Endothelial cell of umbilical vein (primary cell): ENCODE measurements around the gene ZMIZ1. TPM values are rescaled to one million over a fixed set of nuclear protein-coding genes. Genes with fewer than 3 reads are reported as not detected.

Experiments used
- BruUV-seq: library from RNA; stranded (reverse); fragments of 400-500 nt; replicated peaks from 2 replicates; lab custom pipeline; 2021; lab: Mats Ljungman, UMichigan
- CTCF ChIA-PET: fragments of 300-600, 350-600 bp; sonication (Branson Sonifier 250); formaldehyde crosslinking; loops from one replicate; lab custom pipeline; 2021; ENCODE audit warnings: antibody characterized with exemption, inconsistent platforms; lab: Charles Lee
- POLR2A ChIA-PET: fragments of 300-600, 350-600 bp; sonication (Branson Sonifier 250); formaldehyde crosslinking; loops from one replicate; lab custom pipeline; 2021; ENCODE audit warnings: antibody characterized with exemption, inconsistent platforms; lab: Charles Lee
- DNase-seq: peaks from one replicate; pipeline ENCODE4 v3.0.0-alpha.2; 2011; ENCODE audit warnings: low read depth, low spot score
- FAIRE-seq: peaks from 2 replicates; lab custom pipeline; 2011; peaks lifted over from hg19 to GRCh38; lab: Jason Lieb, UNC
- H2AFZ ChIP-seq: 2 replicates; pipeline ENCODE4 v1.6.0; 2012; ENCODE audit warnings: low read depth, low read length, control low read depth, inconsistent platforms
- H3K27ac ChIP-seq: 2 replicates; pipeline ENCODE4 v1.5.1; 2011; ENCODE audit warnings: low read depth, mild to moderate bottlenecking, control low read depth, low read length, moderate library complexity; ENCODE audit not compliant: insufficient read depth
- H3K27me3 ChIP-seq, 2 experiments: 2 replicates each; pipeline versions ENCODE4 v1.6.0 to v1.6.1; 2011; ENCODE audit warnings: low read length in 2 of 2, mixed read lengths in 1 of 2; ENCODE audit not compliant: control insufficient read depth in 2 of 2, insufficient read depth in 2 of 2
- H3K36me3 ChIP-seq, 2 experiments: 2 replicates in 1 of 2; 3 replicates in 1 of 2; pipeline ENCODE4 v1.5.1; 2011; ENCODE audit warnings: low read length in 2 of 2, mild to moderate bottlenecking in 1 of 2, moderate library complexity in 1 of 2; ENCODE audit not compliant: control insufficient read depth in 2 of 2, insufficient read depth in 2 of 2; ENCODE audit errors: extremely low read depth in 1 of 2
- H3K4me1 ChIP-seq: 3 replicates; pipeline ENCODE4 v1.5.1; 2011; ENCODE audit warnings: mild to moderate bottlenecking, low read length; ENCODE audit not compliant: control insufficient read depth, insufficient read depth; ENCODE audit errors: extremely low read depth
- H3K4me2 ChIP-seq: 2 replicates; pipeline ENCODE4 v1.6.1; 2011; ENCODE audit warnings: low read length, control low read depth, mixed read lengths; ENCODE audit not compliant: insufficient read depth
- H3K4me3 ChIP-seq, 3 experiments: fragments of 200-600 bp in 1 of 3; sonication (generic), shearing (Covaris generic) in 1 of 3; replicated peaks in 1 of 3; 2 replicates each; pipeline ENCODE4 v1.5.1; 2011 to 2016; ENCODE audit warnings: control low read depth in 3 of 3, low read length in 3 of 3, mild to moderate bottlenecking in 2 of 3, inconsistent platforms in 1 of 3, low read depth in 1 of 3, moderate library complexity in 1 of 3; ENCODE audit not compliant: insufficient read depth in 1 of 3
- H3K79me2 ChIP-seq: 2 replicates; pipeline ENCODE4 v1.6.0; 2012; ENCODE audit warnings: low read length, inconsistent platforms; ENCODE audit not compliant: control insufficient read depth, insufficient read depth
- H3K9ac ChIP-seq: replicated peaks from 2 replicates; pipeline ENCODE3; 2011; ENCODE audit warnings: low read length, control low read depth; ENCODE audit not compliant: insufficient read depth; ENCODE audit errors: extremely low read depth
- H3K9me1 ChIP-seq: replicated peaks from 3 replicates; pipeline ENCODE4 v1.6.0; 2011; ENCODE audit warnings: mild to moderate bottlenecking, low read length; ENCODE audit not compliant: control insufficient read depth, insufficient read depth; ENCODE audit errors: extremely low read depth
- H3K9me3 ChIP-seq: replicated peaks from 2 replicates; pipeline ENCODE4 v1.5.1; 2012; ENCODE audit warnings: low read length, inconsistent platforms; ENCODE audit not compliant: control insufficient read depth, insufficient read depth
- H4K20me1 ChIP-seq: replicated peaks from 2 replicates; pipeline ENCODE3; 2011; ENCODE audit warnings: mild to moderate bottlenecking, low read length; ENCODE audit not compliant: control insufficient read depth, insufficient read depth; ENCODE audit errors: extremely low read depth
- CTCF ChIP-seq, 2 donors: IDR thresholded peaks; 1 replicate in 1 of 2; 2 replicates in 1 of 2; pipeline ENCODE4 v1.5.1; 2011; ENCODE audit warnings: low read length in 2 of 2, mild to moderate bottlenecking in 2 of 2, moderate library complexity in 2 of 2, control low read depth in 1 of 2, inconsistent platforms in 1 of 2, low read depth in 1 of 2; ENCODE audit not compliant: insufficient read depth in 1 of 2; ENCODE audit errors: extremely low read depth in 1 of 2
- FOS ChIP-seq: IDR thresholded peaks from 2 replicates; pipeline ENCODE4 v1.6.1; 2011; ENCODE audit warnings: mild to moderate bottlenecking, low read length, moderate library complexity, borderline replicate concordance; ENCODE audit not compliant: insufficient read depth
- JUN ChIP-seq: IDR thresholded peaks from 2 replicates; pipeline ENCODE4 v1.6.1; 2011; ENCODE audit warnings: borderline replicate concordance, low read depth; ENCODE audit not compliant: insufficient read length, insufficient read depth
- POLR2A ChIP-seq: IDR thresholded peaks from 2 replicates; pipeline ENCODE4 v1.6.1; 2012; ENCODE audit warnings: low read depth, mild to moderate bottlenecking, control low read depth, low read length
- POLR2AphosphoS5 ChIP-seq: IDR thresholded peaks from 2 replicates; pipeline ENCODE4 v1.6.1; 2012; ENCODE audit warnings: low read depth, mild to moderate bottlenecking, control low read depth, low read length, moderate library complexity; ENCODE audit not compliant: insufficient read depth
- dilution Hi-C: fragments of 300-500 bp; cut with MboI; formaldehyde crosslinking; loops from one replicate; pipeline ENCODE4 v1.15.0; 2019; ENCODE audit warnings: low sequenced_read_pairs; ENCODE audit not compliant: extremely low pct_ligation_motif_present
- intact Hi-C: fragments of 100-400 bp; cut with micrococcal nuclease; formaldehyde crosslinking; loops from one replicate; pipeline ENCODE4 v1.10.0; 2022
- polyA plus RNA-seq, 4 experiments: library from polyadenylated mRNA; depleted of rRNA in 3 of 4; stranded (reverse) in 3 of 4; unstranded in 1 of 4; fragments of >200 nt; gene quantifications; 2 replicates each; pipeline versions ENCODE4 v1.2.1 to v1.2.3, GENCODE V29; 2011 to 2012; ENCODE audit warnings: missing spikeins in 1 of 4
- total RNA-seq: library from RNA; stranded (reverse); gene quantifications from 2 replicates; pipeline ENCODE4 v1.2.3, GENCODE V29; 2021

The ZMIZ1 gene
- total and polyA plus RNA-seq, 2 donors (not counting 3 experiments of a cell fraction or from before 2014, with no cell fraction given): 12.5 to 46.7 TPM

- FAIRE-seq (no peak), DNase-seq (no peak)
- no peaks in the 10 kb centered on the region for H3K36me3 ChIP-seq
- H3K4me1 ChIP-seq: no peaks in the 10 kb centered on the region
- H4K20me1 ChIP-seq: no peaks in the 10 kb centered on the region
- no peak overlapping the region for H3K9ac ChIP-seq
- H3K4me3 ChIP-seq: no peak overlapping the region
- TF ChIP-seq JUN: no peak
- no peak for TF ChIP-seq POLR2AphosphoS5
- no peak for TF ChIP-seq CTCF (IDR thresholded peaks at IDR 0.05; ENCODE audit: extremely low read depth in 1 of 2, insufficient read depth in 1 of 2, low read depth in 1 of 2, low read length in 2 of 2)
- TF ChIP-seq POLR2A: no peak
- no peak for TF ChIP-seq FOS
- intact Hi-C loops: no loop called here
- ChIA-PET POLR2A (no interaction called here), CTCF (no interaction called here)
- dilution Hi-C loops: no loop called here
- no peaks in the 10 kb centered on the region for H3K9me3 ChIP-seq
- no TSS peak for BruUV-seq
- no peaks in the 10 kb centered on the region for H3K79me2 ChIP-seq
- H3K4me2 ChIP-seq: no peak overlapping the region
- no peaks in the 10 kb centered on the region for H3K9me1 ChIP-seq
- no peak overlapping the region for H3K27ac ChIP-seq
- H3K27me3 ChIP-seq: no peaks in the 10 kb centered on the region
- no peak overlapping the region for H2AFZ ChIP-seq
These were observed 46.7 kb upstream of the ZMIZ1 start for GRCh38 chr10:79021948-79022499.
